DND-41 (cell line): ENCODE measurements around the gene MTCH2.
"Not testable (repeated sequence)": the region's sequence is repeated elsewhere in the genome, so short reads cannot be mapped to it uniquely, and the experiment has no call there.

ENCODE experiments used
- ATAC-seq: fragments of 200-7000 bp; cut with Tn5 transposase; 3 replicates; pipeline ENCODE4 v1.9.1; 2021; ENCODE audit warnings: low read depth; ENCODE audit not compliant: insufficient read depth
- DNase-seq: peaks from one replicate; pipeline ENCODE4 v3.0.0-alpha.2; 2020
- H2AFZ ChIP-seq: 2 replicates; pipeline ENCODE4 v1.6.0; 2012; ENCODE audit warnings: low read depth, low read length
- H3K27ac ChIP-seq: 2 replicates; pipeline ENCODE4 v1.5.1; 2012; ENCODE audit warnings: low read length, inconsistent platforms
- H3K27me3 ChIP-seq: fragments of 200-600 bp; sonication (generic); 2 replicates; pipeline ENCODE4 v1.6.0; 2012; ENCODE audit warnings: low read length, mild to moderate bottlenecking, inconsistent platforms; ENCODE audit not compliant: insufficient read depth, poor library complexity
- H3K36me3 ChIP-seq: 2 replicates; pipeline ENCODE4 v1.5.1; 2012; ENCODE audit warnings: low read length, inconsistent platforms; ENCODE audit not compliant: insufficient read depth
- H3K4me1 ChIP-seq: 2 replicates; pipeline ENCODE4 v1.5.1; 2012; ENCODE audit warnings: mild to moderate bottlenecking, low read length; ENCODE audit not compliant: insufficient read depth
- H3K4me2 ChIP-seq: 2 replicates; pipeline ENCODE4 v1.6.0; 2012; ENCODE audit warnings: mild to moderate bottlenecking, moderate library complexity, low read length, inconsistent platforms; ENCODE audit not compliant: insufficient read depth
- H3K4me3 ChIP-seq, 2 experiments: fragments of 200-600 bp in 1 of 2; shearing (Covaris generic) in 1 of 2; 2 replicates each; pipeline ENCODE4 v1.5.1; 2012 to 2016; ENCODE audit warnings: inconsistent platforms in 2 of 2, low read length in 2 of 2, mild to moderate bottlenecking in 2 of 2, low read depth in 1 of 2, moderate library complexity in 1 of 2
- H3K79me2 ChIP-seq: 2 replicates; pipeline ENCODE4 v1.6.0; 2012; ENCODE audit warnings: low read length, inconsistent platforms; ENCODE audit not compliant: insufficient read depth
- H3K9ac ChIP-seq: 2 replicates; pipeline ENCODE4 v1.6.0; 2012; ENCODE audit warnings: low read depth, mild to moderate bottlenecking, inconsistent platforms, low read length, moderate library complexity
- H3K9me3 ChIP-seq: 2 replicates; pipeline ENCODE4 v1.5.1; 2012; ENCODE audit warnings: low read length, moderate library complexity, mild to moderate bottlenecking, inconsistent platforms; ENCODE audit not compliant: insufficient read depth, severe bottlenecking
- H4K20me1 ChIP-seq: 2 replicates; pipeline ENCODE4 v1.6.0; 2012; ENCODE audit warnings: low read length; ENCODE audit not compliant: insufficient read depth
- CTCF ChIP-seq: IDR thresholded peaks from 2 replicates; pipeline ENCODE4 v1.5.1; 2012; ENCODE audit warnings: borderline replicate concordance, low read length, moderate library complexity, mild to moderate bottlenecking; ENCODE audit not compliant: poor library complexity, severe bottlenecking; ENCODE audit errors: extremely low read depth
- EZH2 ChIP-seq: IDR thresholded peaks from 3 replicates; pipeline ENCODE4 v1.6.1; 2012; ENCODE audit warnings: borderline replicate concordance, low read depth, mild to moderate bottlenecking, moderate library complexity, low read length, inconsistent platforms; ENCODE audit not compliant: severe bottlenecking

The MTCH2 gene

GRCh38 chr11:47667555-47667954 lies 25.2 kb upstream of the MTCH2 start:
- Histone ChIP-seq H3K4me2 (no peak overlapping the region), H3K27ac (no peak overlapping the region), H3K36me3 (no peaks in the 10 kb centered on the region), H3K9me3 (no peaks in the 10 kb centered on the region), H3K4me1 (no peaks in the 10 kb centered on the region), H3K9ac (no peak overlapping the region), H2AFZ (no peak overlapping the region), H3K79me2 (no peaks in the 10 kb centered on the region), H3K27me3 (no peaks in the 10 kb centered on the region), H4K20me1 (no peaks in the 10 kb centered on the region), H3K4me3 (no peak overlapping the region)
- TF ChIP-seq CTCF = no peak
- no peak for TF ChIP-seq EZH2
- DNase-seq (no peak), ATAC-seq (no peak)

DNA sequence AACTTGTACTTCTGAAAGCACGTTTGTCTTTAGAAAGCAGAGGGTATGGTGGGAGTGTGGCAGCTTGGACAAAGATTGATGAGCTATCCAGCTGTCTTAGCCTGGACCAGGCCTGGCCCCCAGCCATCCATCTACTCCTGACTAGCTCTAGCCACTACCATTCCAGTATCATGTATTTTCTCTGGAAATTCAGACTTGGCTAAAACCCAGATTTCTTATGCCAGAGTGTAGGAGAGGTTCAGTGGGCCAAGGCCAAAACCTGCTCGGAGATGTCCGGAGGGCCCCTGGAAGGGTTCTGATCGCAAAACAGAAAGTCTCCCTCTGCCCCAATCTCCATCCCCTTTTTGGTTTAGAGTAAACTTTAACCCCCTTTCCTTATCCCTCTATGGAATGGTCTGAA lies 24.8 kb upstream of the MTCH2 start:
- H3K79me2 ChIP-seq = no peaks in the 10 kb centered on the region
- no peak for TF ChIP-seq CTCF
- TF ChIP-seq EZH2 = no peak
- no peak overlapping the region for H3K9ac ChIP-seq
- no peak overlapping the region for H3K27ac ChIP-seq
- H3K27me3 ChIP-seq = no peaks in the 10 kb centered on the region
- no peaks in the 10 kb centered on the region for H3K4me1 ChIP-seq
- no peaks in the 10 kb centered on the region for H4K20me1 ChIP-seq
- DNase-seq = no peak
- H3K9me3 ChIP-seq = no peaks in the 10 kb centered on the region
- H2AFZ ChIP-seq = no peak overlapping the region
- H3K4me2 ChIP-seq = no peak overlapping the region
- H3K36me3 ChIP-seq = no peaks in the 10 kb centered on the region
- H3K4me3 ChIP-seq = no peak overlapping the region
- ATAC-seq = no peak

- not testable (repeated sequence) for H2AFZ ChIP-seq, ATAC-seq, H4K20me1 ChIP-seq, H3K27me3 ChIP-seq, DNase-seq, H3K9ac ChIP-seq, H3K4me3 ChIP-seq, H3K9me3 ChIP-seq, H3K4me2 ChIP-seq, H3K27ac ChIP-seq, H3K79me2 ChIP-seq, H3K36me3 ChIP-seq, H3K4me1 ChIP-seq
These were observed 22.6 kb upstream of the MTCH2 start for GRCh38 chr11:47664936-47665335.

- H2AFZ ChIP-seq = no peak overlapping the region
- H3K79me2 ChIP-seq = no peaks in the 10 kb centered on the region
- no peaks in the 10 kb centered on the region for H3K36me3 ChIP-seq
- no peak overlapping the region for H3K4me2 ChIP-seq
- no peaks in the 10 kb centered on the region for H4K20me1 ChIP-seq
- H3K27ac ChIP-seq = no peak overlapping the region
- no peak for TF ChIP-seq EZH2
- no peak for TF ChIP-seq CTCF
- ATAC-seq (no peak), DNase-seq (no peak)
- H3K9me3 ChIP-seq = no peaks in the 10 kb centered on the region
- H3K27me3 ChIP-seq = no peaks in the 10 kb centered on the region
- no peaks in the 10 kb centered on the region for H3K4me1 ChIP-seq
- no peak overlapping the region for H3K4me3 ChIP-seq
- H3K9ac ChIP-seq = no peak overlapping the region
These were observed 18.9 kb upstream of the MTCH2 start for GRCh38 chr11:47661245-47661644.
